ENCODE data around the gene KLHL22.

Gene KLHL22

GRCh38 chr22:20433686-20434241, 61.8 kb downstream of the KLHL22 start:
- no peak for TF ChIP-seq CTCF (IDR thresholded peaks at IDR 0.05; ENCODE audit: insufficient read depth, low read depth, low read length, missing control alignments)
- no peak overlapping the region for H3K4me3 ChIP-seq (ENCODE audit: low read length)
- DNase-seq (ENCODE audit: low read depth) = no peak

GRCh38 chr22:20433191-20433590, 62.4 kb downstream of the KLHL22 start:
- no peak overlapping the region for H3K4me3 ChIP-seq (ENCODE audit: low read length)
- no peak for DNase-seq (ENCODE audit: low read depth)
- TF ChIP-seq CTCF (IDR thresholded peaks at IDR 0.05; ENCODE audit: insufficient read depth, low read depth, low read length, missing control alignments) = no peak

- H3K4me3 ChIP-seq (ENCODE audit: low read length) = no peak overlapping the region
- no peak for DNase-seq (ENCODE audit: low read depth)
- TF ChIP-seq CTCF (IDR thresholded peaks at IDR 0.05; ENCODE audit: insufficient read depth, low read depth, low read length, missing control alignments) = no peak
Measured at GRCh38 chr22:20432244-20432686, 63.3 kb downstream of the KLHL22 start.

DNA sequence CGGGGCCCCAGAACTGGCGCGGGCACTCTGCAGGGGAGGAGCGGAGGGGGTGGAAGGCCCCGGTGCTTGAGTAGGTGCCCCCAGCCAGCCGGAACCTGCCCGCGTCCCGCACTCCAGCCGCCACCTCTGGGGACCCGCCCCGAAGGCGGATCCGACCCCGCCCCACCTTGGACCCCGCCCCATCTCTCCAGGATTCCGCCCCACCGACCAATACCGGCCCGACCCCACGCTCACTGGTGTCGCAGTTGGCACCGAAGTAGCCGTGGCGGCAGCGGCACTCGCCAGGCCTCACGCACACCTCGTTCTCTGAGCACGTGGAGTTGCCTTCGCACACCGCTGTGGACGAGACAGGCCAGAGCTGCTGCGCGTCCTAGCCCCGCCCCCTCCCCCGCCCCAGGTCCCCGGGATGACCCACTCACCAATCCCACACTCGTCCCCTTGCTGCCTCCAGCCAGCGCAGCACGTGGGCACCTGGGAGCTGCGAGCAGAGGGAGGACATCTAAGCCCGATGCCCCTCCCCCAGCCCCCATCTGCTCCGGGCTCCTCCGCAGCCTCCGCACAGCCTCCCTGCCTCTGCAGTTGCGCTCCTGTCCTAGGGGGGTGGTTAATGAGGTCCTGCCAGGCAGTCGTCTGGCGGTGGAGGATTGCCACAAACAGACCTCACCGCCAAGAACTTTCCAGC, 63.9 kb downstream of the KLHL22 start:
- H3K4me3 ChIP-seq (ENCODE audit: low read length) = no peak overlapping the region
- TF ChIP-seq CTCF (IDR thresholded peaks at IDR 0.05; ENCODE audit: insufficient read depth, low read depth, low read length, missing control alignments) = no peak
- no peak for DNase-seq (ENCODE audit: low read depth)

GRCh38 chr22:20430720-20431510, 64.7 kb downstream of the KLHL22 start:
- peak; percentile 70 for DNase-seq (ENCODE audit: low read depth)
- peak; percentile 29 for TF ChIP-seq CTCF (IDR thresholded peaks at IDR 0.05; ENCODE audit: insufficient read depth, low read depth, low read length, missing control alignments)

GRCh38 chr22:20430101-20430719, 65.4 kb downstream of the KLHL22 start:
- no peak for TF ChIP-seq CTCF (IDR thresholded peaks at IDR 0.05; ENCODE audit: insufficient read depth, low read depth, low read length, missing control alignments)
- no peak overlapping the region for H3K4me3 ChIP-seq (ENCODE audit: low read length)
- DNase-seq (ENCODE audit: low read depth) = no peak

More at GRCh38 chr22:20430720-20431510, 64.7 kb downstream of the KLHL22 start:
- peak overlapping the region; percentile 3 for H3K4me3 ChIP-seq (ENCODE audit: low read length)
